ENCODE measurements around the gene STARD3NL.

- TF ChIP-seq NANOG (IDR thresholded peaks at IDR 0.05; ENCODE audit: borderline replicate concordance) (no peak), REST (IDR thresholded peaks at IDR 0.05; ENCODE audit: unreplicated experiment) (no peak), EZH2 (IDR thresholded peaks at IDR 0.05; ENCODE audit: low read depth, unreplicated experiment) (no peak), CTCF (conservative IDR thresholded peaks at IDR 0.05; ENCODE audit: low read depth in 2 of 2) (no peak), ZNF114 (CRISPR knock-in tag; IDR thresholded peaks at IDR 0.05) (no peak), CREB1 (CRISPR knock-in tag; IDR thresholded peaks at IDR 0.05; ENCODE audit: low read depth) (no peak)
Observed at GRCh38 chr7:38224392-38224791, 46.3 kb downstream of the STARD3NL start.
